ENCODE results near the gene PLAGL1.
"Not testable (repeated sequence)": the region's sequence is repeated elsewhere in the genome, so short reads cannot be mapped to it uniquely, and the experiment has no call there.

Gene PLAGL1, protein sequence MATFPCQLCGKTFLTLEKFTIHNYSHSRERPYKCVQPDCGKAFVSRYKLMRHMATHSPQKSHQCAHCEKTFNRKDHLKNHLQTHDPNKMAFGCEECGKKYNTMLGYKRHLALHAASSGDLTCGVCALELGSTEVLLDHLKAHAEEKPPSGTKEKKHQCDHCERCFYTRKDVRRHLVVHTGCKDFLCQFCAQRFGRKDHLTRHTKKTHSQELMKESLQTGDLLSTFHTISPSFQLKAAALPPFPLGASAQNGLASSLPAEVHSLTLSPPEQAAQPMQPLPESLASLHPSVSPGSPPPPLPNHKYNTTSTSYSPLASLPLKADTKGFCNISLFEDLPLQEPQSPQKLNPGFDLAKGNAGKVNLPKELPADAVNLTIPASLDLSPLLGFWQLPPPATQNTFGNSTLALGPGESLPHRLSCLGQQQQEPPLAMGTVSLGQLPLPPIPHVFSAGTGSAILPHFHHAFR

GRCh38 chr6:144008120-144008811 lies at the start of gene PLAGL1:
Gene PLAGL1, minus strand, starts transcription at chr6:144008259. Its CDS starts 60,123 bp downstream, at chr6:143948136.
- DNase-seq (ENCODE audit: low read depth in 2 of 3, low spot score in 1 of 3) = peak in 1 of 3 donors; percentile 16

DNA sequence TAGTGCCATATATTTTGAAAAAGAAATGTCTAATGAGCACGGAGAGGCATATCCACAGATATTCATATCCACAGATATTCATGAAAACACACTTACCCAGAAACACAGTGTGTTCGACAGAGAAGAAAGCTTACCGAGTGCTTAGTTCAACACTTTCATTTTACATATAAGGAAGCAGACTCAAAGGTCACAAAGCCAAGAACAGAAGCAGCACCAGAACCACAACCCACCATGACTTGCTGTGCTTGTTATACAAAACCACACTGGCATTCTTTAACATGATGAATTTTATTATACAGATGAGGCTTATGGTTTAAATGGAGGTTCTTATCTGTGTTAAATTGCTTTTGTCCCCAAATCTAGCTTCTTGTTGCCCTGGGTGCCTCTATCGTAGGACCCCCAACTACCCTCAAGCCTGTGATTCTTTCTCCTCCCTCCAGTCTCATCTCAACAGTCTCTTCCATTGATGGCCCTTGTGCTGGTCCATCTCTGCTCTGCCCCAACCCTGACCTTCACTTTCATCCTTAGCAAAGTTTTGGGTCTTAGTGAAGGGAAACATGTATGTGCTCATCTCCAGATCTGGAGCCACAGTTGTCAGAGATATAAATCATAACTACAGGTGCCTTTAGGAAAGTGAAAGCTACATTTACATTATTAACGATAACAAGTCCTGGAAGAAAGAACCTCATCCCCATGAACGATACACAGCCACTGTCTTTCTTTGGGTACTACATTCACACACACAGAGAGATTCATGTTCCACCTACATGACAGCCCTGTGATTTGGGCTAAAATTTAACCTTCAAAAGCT lies 47.3 kb upstream of the PLAGL1 start:
- peak in 2 of 3 donors; percentile 28 to 35 for DNase-seq (ENCODE audit: low read depth in 2 of 3, low spot score in 1 of 3)

GRCh38 chr6:144053601-144054000 lies 45.5 kb upstream of the PLAGL1 start:
- no peak for DNase-seq (ENCODE audit: low read depth in 2 of 3, low spot score in 1 of 3)

- DNase-seq (ENCODE audit: low read depth in 2 of 3, low spot score in 1 of 3) = no peak
Measured at GRCh38 chr6:144052488-144052887, 44.4 kb upstream of the PLAGL1 start.

- no peak for DNase-seq (ENCODE audit: low read depth in 2 of 3, low spot score in 1 of 3)
Measured at GRCh38 chr6:144049386-144049785, 41.3 kb upstream of the PLAGL1 start.

- DNase-seq (ENCODE audit: low read depth in 2 of 3, low spot score in 1 of 3) = no peak
Measured at GRCh38 chr6:144047688-144048087, 39.6 kb upstream of the PLAGL1 start.

DNA sequence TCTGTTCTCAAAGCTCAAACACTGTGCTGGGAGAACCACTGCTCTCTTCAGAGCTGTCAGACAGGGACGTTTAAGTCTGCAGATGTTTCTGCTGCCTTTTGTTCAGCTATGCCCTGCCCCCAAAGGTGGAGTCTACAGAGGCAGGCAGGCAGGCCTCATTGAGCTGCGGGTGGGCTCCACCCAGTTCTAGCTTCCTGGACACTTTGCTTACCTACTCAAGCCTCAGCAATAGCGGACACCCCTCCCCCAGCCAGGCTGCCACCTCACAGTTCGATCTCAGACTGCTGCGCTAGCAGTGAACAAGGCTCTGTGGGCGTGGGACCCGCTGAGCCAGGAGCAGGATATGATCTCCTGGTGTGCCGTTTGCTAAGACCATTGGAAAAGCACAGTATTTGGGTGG lies 38.6 kb upstream of the PLAGL1 start:
- DNase-seq (ENCODE audit: low read depth in 2 of 3, low spot score in 1 of 3) = not testable (repeated sequence)

DNA sequence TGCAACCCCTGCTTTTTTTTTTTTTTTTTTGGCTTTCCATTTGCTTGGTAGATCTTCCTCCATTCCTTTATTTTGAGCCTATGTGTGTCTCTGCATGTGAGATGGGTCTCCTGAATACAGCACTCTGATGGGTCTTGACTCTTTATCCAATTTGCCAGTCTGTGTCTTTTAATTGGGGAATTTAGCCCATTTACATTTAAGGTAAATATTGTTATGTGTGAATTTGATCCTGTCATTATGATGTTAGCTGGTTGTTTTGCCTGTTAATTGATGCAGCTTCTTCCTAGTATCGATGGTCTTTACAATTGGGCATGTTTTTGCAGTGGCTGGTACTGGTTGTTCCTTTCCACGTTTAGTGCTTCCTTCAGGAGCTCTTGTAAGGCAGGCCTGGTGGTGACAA lies 36.9 kb upstream of the PLAGL1 start:
- DNase-seq (ENCODE audit: low read depth in 2 of 3, low spot score in 1 of 3) = not testable (repeated sequence)

DNA sequence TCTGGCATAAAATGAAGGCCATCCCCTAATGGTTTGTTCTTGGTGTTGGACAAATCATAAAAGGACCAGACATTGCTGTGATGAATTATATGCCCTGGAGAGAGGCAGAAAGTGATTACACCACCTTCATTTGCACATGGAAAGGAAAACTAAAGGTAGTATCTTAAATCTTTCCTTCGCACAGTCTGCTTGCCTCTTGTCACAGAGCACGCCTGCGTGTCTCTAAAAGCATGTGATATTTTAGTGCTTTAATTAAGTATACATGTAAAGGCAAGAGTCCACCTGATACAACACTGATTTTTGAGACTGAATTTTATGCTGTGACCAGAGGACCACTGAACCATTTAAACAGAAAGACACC lies 28.8 kb upstream of the PLAGL1 start:
- DNase-seq (ENCODE audit: low read depth in 2 of 3, low spot score in 1 of 3) = no peak

GRCh38 chr6:144036064-144036834 lies 28.2 kb upstream of the PLAGL1 start:
- no peak for DNase-seq (ENCODE audit: low read depth in 2 of 3, low spot score in 1 of 3)

- no peak for DNase-seq (ENCODE audit: low read depth in 2 of 3, low spot score in 1 of 3)
Measured at GRCh38 chr6:144035416-144035815, 27.4 kb upstream of the PLAGL1 start.

GRCh38 chr6:144033816-144034735 lies 26.0 kb upstream of the PLAGL1 start:
- DNase-seq (ENCODE audit: low read depth in 2 of 3, low spot score in 1 of 3) = no peak

DNA sequence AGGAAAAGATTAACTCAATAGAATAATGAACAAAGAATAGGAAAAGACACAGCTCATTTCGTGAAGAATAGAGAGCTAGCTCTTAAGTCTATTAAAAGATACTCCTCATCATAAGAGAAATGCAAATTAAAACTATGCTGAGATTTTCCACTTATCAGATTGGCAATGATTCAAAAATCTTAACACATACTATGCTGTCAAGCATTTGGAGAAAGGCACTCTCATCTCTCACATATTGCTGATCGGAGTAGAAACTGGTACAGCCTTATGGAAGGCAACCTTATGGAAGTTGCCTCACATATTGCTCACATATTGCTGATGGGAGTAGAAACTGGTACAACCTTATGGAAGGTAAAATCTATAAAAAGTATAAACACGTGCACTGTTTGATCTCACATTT lies 21.4 kb upstream of the PLAGL1 start:
- DNase-seq (ENCODE audit: low read depth in 2 of 3, low spot score in 1 of 3) = no peak

- DNase-seq (ENCODE audit: low read depth in 2 of 3, low spot score in 1 of 3) = no peak
Measured at GRCh38 chr6:144027932-144028587, 20.0 kb upstream of the PLAGL1 start.

- no peak for DNase-seq (ENCODE audit: low read depth in 2 of 3, low spot score in 1 of 3)
Measured at GRCh38 chr6:144023216-144023615, 15.2 kb upstream of the PLAGL1 start.

DNA sequence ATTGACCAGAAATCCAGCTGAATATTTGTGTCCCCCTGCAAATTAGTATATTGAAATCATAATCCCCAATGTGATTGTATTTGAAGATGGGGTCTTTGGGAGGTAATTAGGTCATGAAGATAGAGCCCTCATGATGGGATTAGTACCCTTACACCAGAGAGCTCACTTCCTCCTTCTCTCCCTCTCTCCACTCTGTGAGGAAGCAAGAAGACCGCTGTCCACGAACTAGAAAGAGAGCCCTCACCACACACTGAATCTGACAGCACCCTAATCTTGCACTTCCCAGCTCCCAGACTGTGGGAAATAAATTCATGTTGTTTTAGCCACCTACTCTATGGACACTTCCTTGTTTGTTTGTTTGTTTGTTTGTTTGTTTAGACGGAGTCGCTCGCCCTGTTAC lies 11.9 kb upstream of the PLAGL1 start:
- no peak for DNase-seq (ENCODE audit: low read depth in 2 of 3, low spot score in 1 of 3)

GRCh38 chr6:144017166-144018094 lies 9.4 kb upstream of the PLAGL1 start:
- DNase-seq (ENCODE audit: low read depth in 2 of 3, low spot score in 1 of 3) = no peak

DNA sequence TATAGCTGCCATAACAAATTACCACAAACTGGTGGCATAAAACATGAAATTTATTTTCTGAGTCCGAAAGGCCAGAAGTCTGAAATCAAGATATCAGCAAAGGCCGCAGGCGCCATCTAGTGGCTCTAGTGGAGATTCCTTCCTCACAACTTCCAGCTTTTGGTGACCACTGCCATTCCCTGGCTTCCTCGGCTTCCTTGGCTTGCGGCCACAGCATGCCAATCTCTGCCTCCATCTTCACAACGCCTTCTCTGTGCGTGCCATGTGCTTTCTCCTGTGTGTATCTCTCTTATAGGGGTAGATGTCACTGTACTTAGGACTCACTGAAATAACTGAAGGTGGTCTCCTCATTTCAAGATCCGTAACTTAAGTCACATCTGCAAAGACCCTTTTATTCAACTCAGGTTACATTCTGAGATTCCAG lies 5.4 kb upstream of the PLAGL1 start:
- peak; percentile 31 to 55 (median 53) for DNase-seq (ENCODE audit: low read depth in 2 of 3, low spot score in 1 of 3)
